Esophagus muscularis mucosa (tissue), 3 donors: ENCODE data around the gene PTMA.

Experiments
- POLR2A ChIP-seq: fragments of 450-650 bp; IDR thresholded peaks from one replicate; pipeline ENCODE4 v1.6.1; 2017; ENCODE audit warnings: antibody characterized with exemption, moderate library complexity, mild to moderate bottlenecking, low read depth
- POLR2AphosphoS5 ChIP-seq, 2 donors: sonication (generic); formaldehyde crosslinking; IDR thresholded peaks; one replicate each; pipeline ENCODE4 v1.6.1; 2017; ENCODE audit warnings: antibody characterized with exemption in 2 of 2
- TF ChIP-seq, protein P1 (sequence below), 3 experiments: fragments of 200-600 bp in 2 of 3; fragments of 450-650 bp in 1 of 3; sonication (generic) in 2 of 3; IDR thresholded peaks; one replicate each; pipeline ENCODE4 v1.5.1; 2017 to 2019; ENCODE audit warnings: antibody characterized with exemption in 3 of 3, mild to moderate bottlenecking in 2 of 3, moderate library complexity in 1 of 3

DNA sequence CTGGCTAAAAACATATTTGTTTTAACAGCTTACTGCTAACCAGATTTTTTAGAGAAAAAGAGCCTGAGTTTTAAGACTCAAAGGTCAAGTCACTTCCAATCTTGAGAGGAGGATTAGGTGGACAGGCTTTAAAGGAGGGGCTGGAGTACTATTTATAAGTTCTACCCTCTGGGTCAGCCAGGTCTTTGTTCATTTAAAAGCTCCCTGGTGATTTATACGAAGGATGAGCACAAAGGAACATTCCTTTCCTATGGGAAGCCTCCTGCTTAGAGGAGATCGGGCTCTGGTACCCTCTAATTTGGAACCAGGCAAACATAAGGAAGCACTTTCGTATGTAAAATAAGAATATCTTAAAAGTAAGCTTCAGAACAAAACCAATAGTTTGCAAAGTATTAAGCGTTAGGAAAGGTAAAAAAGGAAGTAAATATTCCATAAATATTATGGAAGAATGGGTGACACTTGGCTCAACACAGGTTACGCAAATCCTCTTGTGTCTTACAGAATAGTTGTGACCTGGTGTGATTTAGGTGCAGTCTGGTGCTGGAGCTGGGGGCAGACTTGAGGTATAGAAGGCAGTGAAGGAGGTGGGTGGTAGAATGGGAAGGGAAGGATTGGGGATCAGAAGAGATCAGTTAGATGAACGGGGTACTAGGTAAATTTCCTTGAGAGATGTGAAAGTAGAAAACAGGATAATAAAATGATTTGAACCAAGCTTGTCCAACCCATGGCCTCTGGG is 37.1 kb downstream of the PTMA start:
- TF ChIP-seq, protein P1, sequence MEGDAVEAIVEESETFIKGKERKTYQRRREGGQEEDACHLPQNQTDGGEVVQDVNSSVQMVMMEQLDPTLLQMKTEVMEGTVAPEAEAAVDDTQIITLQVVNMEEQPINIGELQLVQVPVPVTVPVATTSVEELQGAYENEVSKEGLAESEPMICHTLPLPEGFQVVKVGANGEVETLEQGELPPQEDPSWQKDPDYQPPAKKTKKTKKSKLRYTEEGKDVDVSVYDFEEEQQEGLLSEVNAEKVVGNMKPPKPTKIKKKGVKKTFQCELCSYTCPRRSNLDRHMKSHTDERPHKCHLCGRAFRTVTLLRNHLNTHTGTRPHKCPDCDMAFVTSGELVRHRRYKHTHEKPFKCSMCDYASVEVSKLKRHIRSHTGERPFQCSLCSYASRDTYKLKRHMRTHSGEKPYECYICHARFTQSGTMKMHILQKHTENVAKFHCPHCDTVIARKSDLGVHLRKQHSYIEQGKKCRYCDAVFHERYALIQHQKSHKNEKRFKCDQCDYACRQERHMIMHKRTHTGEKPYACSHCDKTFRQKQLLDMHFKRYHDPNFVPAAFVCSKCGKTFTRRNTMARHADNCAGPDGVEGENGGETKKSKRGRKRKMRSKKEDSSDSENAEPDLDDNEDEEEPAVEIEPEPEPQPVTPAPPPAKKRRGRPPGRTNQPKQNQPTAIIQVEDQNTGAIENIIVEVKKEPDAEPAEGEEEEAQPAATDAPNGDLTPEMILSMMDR (IDR thresholded peaks at IDR 0.05), result no peak
- TF ChIP-seq POLR2A (no peak), POLR2AphosphoS5 (IDR thresholded peaks at IDR 0.05) (no peak)
